Activated effector memory CD4-positive, alpha-beta T cell treated with anti-CD3 and anti-CD28 coated beads, Interleukin-2, amount 50 U/mL, for 16 hours (primary cell): ENCODE measurements around the gene PRRX2.

Source experiments
- DNase-seq: peaks from one replicate; pipeline ENCODE4 v3.0.0-alpha.2; 2020

The PRRX2 gene

DNA sequence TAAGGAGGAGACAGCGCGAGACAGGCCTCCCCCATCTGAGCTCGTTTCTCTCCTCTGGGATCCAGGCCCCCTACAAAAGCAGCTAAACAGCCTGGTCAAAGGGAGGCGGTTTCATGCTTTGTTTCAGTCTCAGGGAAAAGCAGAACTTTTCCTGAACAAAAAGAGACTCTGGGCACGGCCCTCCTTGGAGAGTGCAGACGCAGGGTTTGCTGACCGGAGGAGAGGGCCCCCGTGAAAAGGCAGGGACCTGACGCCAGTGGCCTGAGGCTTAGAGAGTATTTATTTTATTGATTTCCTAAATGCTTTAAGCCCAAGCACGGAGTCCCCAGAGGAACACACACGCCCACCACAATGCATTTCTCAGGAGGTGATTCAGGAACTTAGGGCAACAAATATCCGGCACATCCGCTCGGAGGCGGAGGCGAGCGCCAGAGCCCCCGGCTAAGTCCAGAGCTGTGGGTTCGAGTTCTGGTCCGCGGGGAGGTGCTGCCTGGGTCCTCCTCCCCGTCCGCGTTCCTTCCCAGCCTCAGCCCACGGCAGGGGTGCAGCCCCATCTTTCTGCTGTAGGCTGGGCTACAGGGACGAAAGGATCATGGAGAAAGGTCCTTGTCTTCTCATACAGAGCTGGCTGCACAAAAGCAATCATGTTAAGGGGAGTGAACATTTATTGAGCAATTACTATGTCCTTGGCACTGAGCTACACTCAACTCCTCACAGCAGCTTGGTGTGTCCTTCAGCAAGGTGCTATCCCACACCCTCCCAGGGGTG lies 47.4 kb downstream of the PRRX2 start:
- DNase-seq = no peak

GRCh38 chr9:129713402-129713679 lies 47.9 kb downstream of the PRRX2 start:
- DNase-seq = no peak

DNA sequence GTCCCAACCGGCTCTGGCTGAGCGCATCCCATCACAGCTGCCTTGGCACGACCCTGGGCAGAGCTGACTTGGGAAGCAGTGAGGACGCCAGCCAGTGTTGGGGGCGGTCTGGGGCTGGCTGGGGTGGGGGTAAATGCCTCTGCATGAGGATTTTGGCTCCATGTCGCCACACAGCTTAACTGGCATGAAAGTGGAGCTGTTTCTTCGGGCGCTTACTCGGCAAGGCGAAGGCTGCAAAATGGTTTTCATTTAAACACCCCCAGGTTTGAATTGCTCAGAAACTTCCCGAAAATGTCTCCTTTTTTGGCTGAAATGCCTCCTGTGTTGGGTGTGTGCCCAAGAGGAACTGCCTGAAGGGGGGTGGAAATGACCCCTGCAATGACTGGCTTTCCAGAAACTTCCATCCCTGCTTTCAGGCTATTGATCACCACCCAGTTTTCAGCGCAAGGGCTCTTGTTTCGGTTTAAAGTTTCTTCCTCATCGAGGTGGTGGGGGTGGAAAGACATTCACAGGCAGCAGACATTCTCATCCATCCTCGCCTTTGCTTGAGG lies 49.1 kb downstream of the PRRX2 start:
- no peak for DNase-seq

GRCh38 chr9:129716091-129716490 lies 50.6 kb downstream of the PRRX2 start:
- no peak for DNase-seq

DNA sequence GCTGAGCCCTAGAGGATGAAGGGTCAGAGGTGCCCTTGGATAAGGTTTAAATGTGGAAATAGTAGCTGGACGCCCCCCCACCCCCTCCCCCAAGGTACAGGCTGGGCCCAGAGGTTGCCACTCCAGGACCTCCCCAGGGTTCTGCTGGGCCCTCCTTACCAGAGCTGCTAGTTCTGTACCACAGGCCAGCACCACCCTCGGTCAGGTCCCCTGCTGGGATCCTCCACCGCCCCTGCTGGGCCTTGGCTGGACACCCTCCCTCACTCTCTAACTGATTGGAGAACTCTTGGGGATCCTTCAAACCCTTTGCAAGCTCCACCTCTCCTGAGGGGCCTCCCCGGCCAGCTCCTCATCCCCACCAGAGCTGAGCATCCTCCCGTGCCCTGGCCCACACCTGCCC lies 52.5 kb downstream of the PRRX2 start:
- DNase-seq = no peak

DNA sequence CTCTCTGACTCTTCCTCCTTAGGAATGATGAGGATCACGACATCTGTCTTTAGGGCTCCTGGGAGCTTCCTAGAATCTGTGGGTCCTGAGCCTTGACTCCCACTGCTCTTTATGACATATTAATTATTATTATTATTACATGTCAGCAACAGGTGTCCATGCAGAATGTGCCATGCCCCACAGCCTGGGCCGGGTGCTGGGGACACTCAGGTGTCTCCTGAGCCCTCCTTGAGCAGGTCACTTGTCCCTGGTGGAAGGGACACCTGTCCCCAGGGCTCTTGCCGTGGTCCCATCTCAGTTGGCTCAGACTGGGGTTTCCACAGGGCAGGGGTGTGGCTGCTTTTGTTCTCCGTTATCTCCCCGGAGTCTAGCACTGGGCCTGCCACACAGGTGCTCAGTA lies 53.2 kb downstream of the PRRX2 start:
- DNase-seq = no peak

DNA sequence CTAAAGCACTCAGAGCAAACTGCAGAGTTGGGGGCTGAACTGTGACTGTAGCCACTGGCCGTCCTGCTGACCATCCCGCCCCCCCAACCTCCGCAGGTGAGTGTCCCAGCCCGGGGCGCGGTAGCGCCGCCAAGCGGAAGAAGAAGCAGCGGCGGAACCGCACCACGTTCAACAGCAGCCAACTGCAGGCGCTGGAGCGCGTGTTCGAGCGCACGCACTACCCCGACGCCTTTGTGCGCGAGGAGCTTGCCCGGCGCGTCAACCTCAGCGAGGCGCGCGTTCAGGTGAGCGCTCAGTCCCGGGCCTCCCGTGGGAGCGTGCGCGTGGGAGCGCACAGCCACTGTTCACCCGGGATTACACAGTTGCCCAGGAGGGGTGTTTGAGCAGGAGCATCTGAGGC lies 53.7 kb downstream of the PRRX2 start:
- DNase-seq = no peak

DNA sequence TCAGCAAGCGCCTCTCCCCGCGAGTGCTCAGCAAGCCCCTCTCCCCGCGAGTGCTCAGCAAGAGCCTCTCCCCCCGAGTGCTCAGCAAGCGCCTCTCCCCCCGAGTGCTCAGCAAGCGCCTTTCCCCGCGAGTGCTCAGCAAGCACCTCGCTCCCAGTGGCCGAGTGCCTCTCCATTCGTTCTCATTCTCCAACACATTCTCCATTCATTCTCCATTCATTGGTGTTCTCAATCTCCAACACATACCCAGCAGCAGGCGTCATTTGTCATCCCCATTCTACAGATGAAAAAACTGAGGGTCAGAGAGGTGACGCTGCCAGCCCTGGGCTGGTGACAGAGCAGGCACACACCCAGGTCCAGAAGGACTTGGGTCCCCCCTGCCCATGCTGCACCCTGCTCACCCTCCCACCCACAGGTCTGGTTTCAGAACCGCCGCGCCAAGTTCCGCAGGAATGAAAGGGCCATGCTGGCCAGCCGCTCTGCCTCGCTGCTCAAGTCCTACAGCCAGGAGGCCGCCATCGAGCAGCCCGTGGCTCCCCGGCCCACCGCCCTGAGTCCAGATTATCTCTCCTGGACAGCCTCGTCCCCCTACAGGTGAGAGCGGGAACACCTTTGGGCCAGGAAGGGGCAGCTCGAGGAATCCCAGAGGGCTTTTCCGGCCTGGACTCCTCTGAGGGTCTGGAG lies 54.9 kb downstream of the PRRX2 start:
- DNase-seq = no peak

DNA sequence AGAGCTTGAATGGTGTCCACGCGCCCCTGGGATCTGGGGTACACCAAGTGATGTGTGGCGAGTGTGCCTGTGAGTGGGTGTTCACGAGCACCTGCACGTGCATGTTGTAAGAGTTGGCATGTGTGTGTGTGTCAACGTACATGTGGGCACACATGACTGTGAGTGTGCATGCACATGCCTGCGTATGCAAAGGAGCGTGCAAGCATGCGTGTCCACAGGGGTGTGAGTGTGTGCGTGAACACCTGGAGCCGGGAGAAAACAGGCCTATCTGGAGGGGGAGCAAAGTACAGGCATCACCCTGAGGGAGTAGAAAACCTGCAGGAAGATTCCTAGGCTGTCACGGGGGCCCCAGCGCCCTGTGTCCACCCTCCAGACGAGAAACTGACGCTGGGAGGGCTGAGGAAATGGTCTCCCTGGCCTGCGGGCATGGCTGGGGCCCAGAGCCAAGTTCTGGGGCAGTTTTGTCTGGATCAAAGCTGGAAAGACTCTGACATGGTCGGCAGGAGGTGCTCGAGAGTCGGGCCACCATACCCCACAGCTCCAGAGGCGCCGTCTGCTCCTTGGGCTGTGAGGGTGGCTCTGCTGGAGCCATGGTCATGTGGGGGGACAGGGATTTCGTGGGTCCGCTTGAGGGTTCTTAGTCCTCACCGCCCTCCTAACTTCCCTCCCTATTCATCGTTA lies 55.6 kb downstream of the PRRX2 start:
- no peak for DNase-seq

- no peak for DNase-seq
Observed at GRCh38 chr9:129722913-129723312, 57.5 kb downstream of the PRRX2 start.

DNA sequence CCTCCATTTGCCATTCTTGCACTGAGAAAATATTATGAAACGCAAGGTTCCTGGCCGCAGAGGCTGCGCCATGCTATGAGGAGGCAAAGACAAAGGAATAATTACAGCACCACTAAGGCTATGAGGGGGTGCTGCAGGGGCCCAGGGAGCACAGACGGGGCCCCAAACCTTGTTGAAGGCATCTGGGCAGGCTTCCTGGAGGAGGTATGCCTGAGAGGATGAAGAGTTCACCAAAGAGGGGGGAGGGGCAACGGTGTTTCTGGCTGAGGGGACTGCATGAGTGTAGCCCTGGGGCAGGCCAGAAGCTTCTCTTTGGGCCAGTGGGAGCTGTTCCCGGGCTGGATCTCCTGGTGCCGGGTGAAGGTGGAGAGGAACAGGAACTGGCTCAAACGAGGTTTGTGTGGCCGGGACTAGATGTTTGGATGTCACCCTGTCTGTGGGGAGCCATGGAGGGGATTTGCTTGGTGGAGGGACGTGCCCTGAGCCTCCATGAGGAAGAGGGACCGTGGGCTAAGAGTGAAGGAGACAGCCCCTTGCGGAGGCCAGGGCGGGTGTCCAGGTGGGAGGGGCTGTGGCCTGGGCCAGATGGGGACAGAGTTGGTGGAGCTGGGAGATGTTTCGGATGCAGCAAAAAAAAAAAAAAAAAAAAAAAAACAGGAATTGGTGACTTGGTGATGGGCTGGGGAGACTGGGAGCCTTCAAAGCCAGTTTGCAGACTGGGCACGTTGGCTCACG lies 59.2 kb downstream of the PRRX2 start:
- DNase-seq = no peak

DNA sequence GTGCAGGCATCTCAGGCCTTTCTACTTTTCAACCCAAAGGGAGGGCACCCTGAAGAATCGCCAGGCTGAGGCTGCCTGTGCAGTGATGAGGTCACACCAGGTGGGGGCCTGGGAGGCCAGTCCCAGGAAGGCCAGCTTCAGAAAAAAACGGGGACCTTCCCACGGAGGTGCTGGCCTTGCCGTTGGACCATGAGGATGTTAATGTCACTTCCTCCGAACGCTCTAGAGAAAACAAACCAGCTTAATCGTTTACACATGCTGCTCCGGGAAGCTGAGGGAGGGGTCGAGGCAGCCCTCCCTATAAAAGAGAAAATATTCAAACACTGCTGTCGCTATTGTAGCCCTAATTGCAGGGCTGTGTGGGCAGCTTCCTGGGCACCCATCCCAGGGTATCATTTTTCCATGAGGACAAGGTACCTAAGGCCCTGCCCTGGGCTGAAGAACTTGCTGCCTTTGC lies 60.4 kb downstream of the PRRX2 start:
- DNase-seq = no peak

DNA sequence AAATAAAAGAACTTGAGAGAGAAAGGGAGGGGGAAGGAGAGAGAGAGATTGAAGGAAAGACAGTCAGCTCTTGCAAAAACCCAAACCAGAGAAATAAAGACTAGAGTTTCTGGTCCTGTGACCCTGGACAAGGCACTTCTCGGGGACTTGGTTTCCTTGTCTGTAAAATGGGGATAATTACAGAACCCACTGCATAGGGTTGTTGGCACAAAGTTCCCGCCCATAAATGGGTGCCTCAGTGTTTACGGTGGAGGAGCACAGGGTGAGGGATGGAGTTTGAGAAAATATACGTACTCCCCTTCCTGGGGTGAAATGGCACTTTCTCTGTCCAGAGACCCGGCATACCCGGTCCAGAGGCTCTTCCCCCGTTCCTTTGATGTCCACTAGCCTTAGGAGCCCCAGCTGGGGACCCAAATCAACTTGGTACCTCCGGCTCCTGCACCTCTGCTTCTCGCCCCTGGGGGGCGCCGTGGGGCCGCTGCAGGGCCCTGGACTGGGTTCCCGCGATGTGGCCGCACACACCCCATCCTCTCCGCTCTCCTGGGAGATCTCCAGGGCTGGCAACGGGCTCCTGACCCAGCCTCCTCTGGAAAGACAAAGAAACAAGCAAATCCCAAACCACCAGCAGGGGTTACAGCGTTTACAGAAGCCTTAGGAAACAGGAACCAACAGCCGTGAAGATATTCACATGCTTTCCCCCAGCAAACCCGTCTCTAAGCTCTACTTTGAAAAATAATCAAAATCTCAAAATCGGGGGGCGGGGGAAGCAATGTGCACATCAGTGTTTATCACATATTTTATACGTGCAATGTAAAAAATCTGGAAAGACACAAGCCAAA lies 61.1 kb downstream of the PRRX2 start:
- peak; percentile 83 for DNase-seq

DNA sequence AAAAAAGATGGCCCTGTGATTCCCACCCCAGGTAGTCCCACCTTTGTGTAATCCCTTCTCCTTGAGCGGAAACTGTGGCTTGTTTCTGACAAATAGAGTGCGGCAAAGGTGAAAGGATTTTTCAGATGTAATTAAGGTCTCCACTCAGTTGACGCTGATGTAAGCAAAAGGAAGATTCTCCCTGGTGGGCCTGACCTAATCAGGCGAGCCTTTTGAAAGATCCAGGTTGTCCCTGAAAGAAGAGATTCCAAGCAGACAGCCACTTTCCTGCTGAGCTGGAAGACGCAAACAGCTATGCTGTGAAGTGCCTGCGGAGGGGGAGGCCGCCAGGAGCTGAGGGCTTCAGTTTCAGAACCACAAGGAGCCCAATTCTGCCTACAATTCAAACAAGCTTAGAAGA lies 63.3 kb downstream of the PRRX2 start:
- DNase-seq = no peak

DNA sequence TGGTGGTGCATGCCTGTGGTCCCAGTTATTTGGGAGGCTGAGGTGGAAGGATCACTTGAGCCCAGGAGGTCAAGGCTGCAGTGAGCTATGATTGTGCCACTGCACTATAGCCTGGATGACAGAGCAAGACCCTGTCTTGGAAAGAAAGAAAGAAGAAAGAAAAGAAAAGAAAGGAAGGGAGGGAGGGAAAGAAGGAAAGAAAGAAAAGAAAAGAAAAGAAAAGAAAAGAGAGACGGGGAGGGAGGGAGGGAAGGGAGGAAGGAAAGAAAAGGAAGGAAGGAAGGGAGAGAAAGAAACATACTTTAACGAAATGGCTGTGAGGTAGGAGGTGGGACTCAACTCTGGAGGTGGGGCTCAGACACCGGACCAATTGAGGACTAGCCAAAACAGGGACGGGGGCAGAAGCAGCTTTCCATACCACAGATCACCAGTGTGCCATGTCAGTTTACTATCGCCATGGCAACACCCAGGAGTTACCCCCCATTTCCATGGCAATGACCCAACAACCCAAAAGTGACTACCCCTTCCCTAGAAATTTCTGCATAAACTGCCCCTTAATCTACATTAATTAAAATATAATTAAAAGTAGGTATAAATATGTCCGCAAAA lies 66.1 kb downstream of the PRRX2 start:
- no peak for DNase-seq

- no peak for DNase-seq
Observed at GRCh38 chr9:129732100-129732499, 66.7 kb downstream of the PRRX2 start.

DNA sequence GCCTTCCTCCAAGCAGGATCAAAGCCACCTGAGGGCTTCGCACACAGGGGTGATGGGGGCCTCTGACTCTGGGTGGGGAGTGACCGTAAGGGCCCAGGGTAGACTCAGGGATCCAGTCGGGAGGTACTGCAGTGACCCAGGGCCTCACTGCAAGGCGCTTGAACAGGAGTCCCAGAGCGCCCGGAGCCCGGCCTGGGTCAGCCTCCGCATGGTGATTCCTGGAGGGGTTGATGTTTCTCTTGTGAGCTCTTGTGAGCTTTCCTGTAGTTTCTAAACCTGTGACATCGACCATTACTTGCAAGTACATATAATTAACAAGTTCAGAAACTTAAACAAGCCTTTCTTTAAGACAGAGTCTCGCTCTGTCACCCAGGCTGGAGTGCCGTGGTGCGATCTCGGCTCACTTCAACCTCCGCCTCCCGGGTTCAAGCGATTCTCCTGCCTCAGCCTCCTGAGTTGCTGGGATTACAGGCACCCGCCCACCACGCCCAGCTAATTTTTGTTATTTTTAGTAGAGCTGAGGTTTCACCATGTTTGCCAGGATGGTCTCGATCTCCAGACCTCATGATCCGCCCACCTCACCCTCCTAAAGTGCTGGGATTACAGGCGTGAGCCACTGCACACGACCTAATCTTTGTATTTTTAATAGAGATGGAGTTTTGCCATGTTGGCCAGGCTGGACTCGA lies 67.6 kb downstream of the PRRX2 start:
- DNase-seq = no peak

- DNase-seq = no peak
Observed at GRCh38 chr9:129733632-129733953, 68.1 kb downstream of the PRRX2 start.

- DNase-seq = no peak
Observed at GRCh38 chr9:129735546-129735945, 70.1 kb downstream of the PRRX2 start.

- DNase-seq = no peak
Observed at GRCh38 chr9:129736334-129736733, 70.9 kb downstream of the PRRX2 start.
